Measurements from ENCODE around the gene MIAT.
"Not testable (repeated sequence)": the region's sequence is repeated elsewhere in the genome, so short reads cannot be mapped to it uniquely, and the experiment has no call there.

The MIAT gene

DNA sequence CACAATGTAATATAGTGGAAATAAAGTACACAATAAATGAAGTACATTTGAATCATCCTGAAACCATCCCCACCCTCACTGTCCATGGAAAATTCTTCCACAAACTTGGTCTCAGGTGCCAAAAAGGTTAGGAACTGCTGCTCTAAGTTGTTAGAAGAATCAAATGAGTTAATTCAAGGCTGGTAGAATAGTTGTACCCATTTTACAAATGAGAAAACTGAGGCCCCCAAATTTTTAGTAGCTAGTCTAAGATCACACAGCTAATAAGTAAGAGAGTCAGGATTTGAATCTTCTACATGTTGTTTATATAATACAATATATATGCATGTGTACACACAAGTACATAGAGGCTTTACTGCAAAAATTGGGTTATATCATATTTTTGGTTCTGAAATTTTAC is 43.1 kb downstream of the MIAT start:
- DNase-seq (ENCODE audit: low read depth), result no peak

DNA sequence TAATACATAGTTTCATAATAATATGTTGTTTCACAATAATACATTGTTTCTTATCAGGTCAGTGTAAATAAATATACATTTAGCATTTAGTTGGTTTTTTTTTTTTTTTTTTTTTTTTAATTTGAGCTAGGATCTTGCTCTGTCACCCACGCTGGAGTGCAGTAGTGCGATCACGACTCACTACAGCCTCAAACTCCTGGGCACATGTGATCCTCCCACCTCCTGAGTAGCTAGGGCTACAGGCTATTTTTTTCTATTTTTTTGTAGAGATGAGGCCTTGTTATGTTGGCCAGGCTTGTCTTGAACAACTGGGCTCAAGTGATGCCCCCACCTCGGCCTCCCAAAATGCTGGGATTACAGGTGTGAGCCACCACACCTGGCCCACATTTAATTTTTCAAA is 43.5 kb downstream of the MIAT start:
- DNase-seq (ENCODE audit: low read depth), result no peak

- DNase-seq (ENCODE audit: low read depth), result no peak
Measured at GRCh38 chr22:26701323-26701722, 43.9 kb downstream of the MIAT start.

DNA sequence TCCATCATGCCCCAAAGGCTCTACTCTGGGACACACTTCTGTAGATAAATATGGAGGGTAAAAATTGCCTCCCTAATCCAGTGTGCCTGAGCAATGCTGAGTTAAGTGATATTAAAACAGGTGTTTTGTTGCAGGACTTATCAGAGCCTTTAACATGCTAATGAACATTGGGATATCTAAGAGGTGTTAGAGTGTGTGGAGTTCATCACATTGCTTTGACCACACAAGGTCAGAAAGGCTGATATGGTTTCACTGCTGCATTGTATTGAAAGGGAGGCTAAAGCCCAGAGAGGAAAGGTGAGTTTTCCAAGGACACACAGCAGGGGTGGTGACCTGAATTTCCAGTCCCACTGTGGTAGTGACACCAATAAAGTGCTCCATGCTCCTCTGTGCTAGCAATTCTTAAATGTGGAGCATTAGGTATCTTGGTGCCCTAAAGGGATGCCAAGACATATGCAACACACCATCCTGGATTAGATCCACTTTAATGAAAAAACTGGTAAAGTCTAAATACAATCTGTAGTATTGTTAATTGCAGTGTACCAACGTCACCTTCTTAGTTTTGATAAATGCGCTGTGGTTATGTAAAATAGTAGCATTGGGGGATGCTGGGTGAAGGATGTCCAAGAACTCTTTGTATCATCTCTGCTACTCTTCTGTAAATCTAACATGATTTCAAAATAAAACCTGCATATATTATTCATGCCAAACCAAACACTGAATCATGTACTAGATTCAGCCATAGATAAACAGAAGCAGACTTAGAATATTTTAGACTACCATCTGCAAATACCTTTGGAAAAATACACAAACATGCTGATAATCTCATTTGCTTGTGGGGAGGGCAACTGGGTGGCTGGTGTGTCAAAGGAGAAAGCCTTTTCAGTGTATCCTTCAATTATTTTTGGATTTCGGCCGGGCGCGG is 45.8 kb downstream of the MIAT start:
- no peak for DNase-seq (ENCODE audit: low read depth)

- not testable (repeated sequence) for DNase-seq (ENCODE audit: low read depth)
Measured at GRCh38 chr22:26705379-26705778, 48.0 kb downstream of the MIAT start.

- no peak for DNase-seq (ENCODE audit: low read depth)
Measured at GRCh38 chr22:26707090-26707489, 49.7 kb downstream of the MIAT start.

- no peak for DNase-seq (ENCODE audit: low read depth)
Measured at GRCh38 chr22:26707581-26707980, 50.2 kb downstream of the MIAT start.

DNA sequence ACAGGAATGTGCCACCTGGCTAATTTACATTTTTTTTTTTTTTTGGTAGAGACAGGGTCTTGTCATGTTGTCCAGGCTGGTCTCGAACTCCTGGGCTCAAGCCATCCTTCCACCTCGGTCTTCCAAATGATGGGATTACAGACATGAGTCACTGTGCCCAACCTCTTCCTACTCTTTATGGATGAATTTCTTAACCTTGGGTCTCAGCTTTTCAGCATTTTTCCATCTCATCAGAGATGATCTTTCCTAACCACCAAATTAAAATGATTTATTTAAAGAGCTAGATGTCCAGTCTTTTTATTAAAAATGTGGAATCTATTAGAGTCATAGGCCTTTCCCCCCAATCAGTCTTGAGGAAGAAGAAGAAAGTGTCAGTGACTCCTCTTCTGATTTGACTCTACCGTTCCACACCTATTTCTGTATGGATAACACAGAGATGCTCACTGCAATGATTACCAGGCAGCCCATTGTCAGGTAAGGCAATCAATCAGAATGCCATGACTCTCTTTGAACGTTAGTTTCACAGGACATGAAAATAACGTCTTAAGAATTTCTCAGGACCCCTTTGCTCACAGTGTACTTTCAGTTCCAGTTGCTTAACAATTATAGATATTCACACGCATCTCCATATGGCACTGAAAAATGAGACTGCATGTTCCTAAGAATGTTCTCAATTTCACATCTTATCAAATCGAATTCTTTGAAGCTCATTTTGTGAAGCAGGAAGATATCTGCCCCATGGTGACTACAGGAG is 51.0 kb downstream of the MIAT start:
- DNase-seq (ENCODE audit: low read depth), result no peak

GRCh38 chr22:26709617-26710390 is 52.4 kb downstream of the MIAT start:
- DNase-seq (ENCODE audit: low read depth), result no peak

DNA sequence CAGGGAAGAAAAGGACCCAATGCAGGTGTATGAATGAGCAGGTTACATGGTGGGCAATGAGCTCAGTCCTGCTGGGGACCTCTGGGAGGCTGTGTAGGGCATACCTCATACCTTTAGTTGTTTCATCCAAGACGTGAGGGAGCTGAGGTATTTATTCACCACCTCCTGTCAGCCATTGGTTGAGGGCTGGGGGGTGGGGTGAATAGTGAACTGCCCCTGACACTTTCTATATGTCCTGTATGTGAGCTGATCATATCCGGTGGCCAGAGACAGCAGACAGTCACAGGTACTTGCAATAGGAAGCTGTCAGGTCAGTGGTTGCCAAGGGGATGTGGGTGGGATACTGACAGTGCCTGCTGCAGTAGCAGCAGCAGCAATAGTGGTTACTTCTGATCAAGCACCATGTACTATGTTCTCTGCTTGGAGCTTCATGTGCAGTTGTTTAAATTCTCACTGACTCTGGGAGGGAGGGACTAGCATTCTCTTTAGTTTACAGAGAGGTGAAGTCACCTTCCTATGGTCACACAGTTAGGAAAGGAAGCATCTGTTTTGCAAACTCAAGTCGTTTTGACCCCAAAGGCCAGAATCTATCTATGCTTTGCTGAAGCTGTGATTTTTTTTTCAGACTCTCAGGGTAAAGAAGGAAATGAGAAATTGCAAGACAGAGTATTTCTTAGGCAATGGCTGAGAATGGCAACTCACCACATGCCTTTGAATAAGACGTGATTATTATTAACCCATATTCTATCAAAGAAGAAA is 54.0 kb downstream of the MIAT start:
- DNase-seq (ENCODE audit: low read depth), result no peak

DNA sequence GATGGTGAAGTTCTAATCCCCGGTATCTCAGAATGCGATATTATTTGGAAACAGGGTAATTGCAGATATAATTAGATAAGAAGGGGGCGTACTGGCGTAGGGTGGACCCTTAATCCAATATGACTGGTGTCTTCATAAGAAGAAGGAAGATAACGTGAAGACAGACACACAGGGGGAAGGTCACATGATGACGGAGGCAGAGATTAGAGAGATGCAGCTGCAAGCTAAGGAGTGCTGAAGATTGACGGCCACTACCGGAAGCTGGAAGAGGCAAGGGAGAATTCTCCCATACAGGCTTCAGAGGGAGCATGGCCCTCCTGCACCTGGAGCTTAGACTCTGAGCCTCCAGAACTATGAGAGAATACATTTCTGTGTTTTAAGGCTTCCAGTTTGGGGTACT is 54.8 kb downstream of the MIAT start:
- DNase-seq (ENCODE audit: low read depth), result no peak

DNA sequence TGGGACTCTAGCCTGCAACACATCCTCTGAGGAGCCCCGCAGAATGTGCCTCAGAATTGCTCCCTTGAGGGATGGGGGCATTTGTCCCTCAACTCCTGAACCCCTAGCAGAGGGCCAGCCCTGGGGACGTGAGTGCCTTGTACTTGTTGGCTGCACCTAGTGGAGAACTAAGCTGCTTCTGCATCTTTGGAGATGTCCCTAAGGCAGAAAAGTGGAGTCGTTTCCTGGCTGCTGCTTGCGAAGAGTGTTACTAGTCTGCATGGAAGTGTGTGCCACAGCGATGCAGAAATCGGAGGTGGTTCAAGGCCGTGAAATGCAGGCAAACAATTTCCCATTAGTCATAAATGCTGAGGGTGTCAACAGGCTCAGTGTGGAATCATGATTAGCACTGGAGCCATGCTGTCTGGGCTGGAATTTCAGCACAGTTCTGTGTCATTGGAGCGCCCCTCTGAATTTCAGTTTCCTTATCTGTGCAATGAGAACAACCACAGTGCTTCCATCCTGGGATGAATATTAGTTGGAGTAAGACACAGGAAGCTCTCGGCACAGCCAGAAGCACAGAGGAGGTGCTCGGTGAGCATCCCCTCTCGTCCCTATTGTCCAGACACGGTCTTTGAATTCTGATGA is 56.5 kb downstream of the MIAT start:
- DNase-seq (ENCODE audit: low read depth), result no peak

DNA sequence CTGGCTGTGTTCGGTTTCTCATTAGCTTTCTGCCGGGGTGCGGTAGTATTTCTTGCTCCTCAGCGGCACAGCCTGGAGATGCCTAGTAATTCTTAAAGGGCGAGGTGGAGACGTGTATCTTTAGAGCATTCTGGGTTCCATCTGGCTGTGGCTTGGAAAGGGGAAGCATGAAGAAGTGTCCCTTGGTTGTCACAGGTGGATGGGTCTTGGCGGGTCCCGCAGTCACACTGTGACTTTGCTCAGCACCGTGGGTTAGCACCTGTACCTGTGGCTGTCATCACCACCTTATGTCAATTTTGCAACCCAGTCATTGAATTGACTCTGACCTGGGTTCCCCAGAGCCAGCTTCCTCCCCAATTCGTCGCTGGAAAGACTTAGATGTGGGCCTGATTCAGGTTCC is 57.6 kb downstream of the MIAT start:
- no peak for DNase-seq (ENCODE audit: low read depth)

DNA sequence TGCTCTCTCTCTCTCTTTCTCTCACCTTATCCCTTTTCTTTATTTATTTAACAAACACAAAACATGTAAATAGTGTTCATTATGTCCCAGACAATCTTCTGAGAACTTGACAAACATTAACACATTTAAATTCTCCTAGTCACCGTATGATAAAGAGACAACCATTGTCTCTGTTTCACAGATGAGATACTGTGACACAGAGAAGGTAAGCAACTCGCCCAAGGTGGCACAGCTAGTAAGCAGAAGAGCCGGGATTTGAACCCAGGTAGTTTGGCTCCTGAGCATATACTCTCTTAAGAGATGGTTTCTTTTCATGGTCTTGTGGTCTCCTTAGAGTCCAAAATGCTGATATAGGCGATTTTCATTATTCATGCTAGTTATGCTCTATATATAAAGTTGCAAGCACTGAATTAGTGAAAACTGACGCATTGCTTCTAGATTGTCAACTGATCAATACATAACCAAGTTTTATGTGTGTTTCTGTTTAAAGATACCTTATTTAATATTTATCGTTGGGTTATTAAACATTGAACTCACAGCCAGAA is 58.1 kb downstream of the MIAT start:
- no peak for DNase-seq (ENCODE audit: low read depth)

- DNase-seq (ENCODE audit: low read depth), result no peak
Measured at GRCh38 chr22:26718488-26718887, 61.1 kb downstream of the MIAT start.

DNA sequence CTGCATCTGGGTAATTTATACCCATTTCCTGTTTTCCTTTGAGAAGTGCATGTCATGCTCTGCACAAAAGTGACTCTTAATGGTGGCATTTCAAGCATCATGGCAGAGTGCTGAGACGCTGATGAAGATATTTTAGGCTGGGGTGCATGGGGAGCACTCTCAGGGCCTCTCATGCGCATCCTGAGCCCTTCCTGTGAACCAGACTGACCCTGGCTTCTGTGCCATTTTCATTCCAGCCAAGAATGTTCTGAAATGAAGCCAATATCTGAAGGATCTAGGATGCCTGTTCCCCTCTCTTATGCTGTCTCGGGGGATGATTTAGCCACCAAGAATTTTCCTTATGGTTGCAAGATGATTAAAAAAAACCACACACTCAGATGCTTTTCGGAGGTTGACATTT is 61.5 kb downstream of the MIAT start:
- no peak for DNase-seq (ENCODE audit: low read depth)

- DNase-seq (ENCODE audit: low read depth), result no peak
Measured at GRCh38 chr22:26722159-26722558, 64.8 kb downstream of the MIAT start.

GRCh38 chr22:26724414-26724813 is 67.0 kb downstream of the MIAT start:
- no peak for DNase-seq (ENCODE audit: low read depth)

- no peak for DNase-seq (ENCODE audit: low read depth)
Measured at GRCh38 chr22:26725012-26725676, 67.8 kb downstream of the MIAT start.

Measured in stimulated activated CD8-positive, alpha-beta memory T cell treated with anti-CD3 and anti-CD28 coated beads, Interleukin-12 subunit alpha, Interleukin-12 subunit beta, amount 100 ng/mL, for 4 hours (primary cell).